ENCODE data around the gene SMIM32. TPM values are rescaled to one million over a fixed set of nuclear protein-coding genes. Genes with fewer than 3 reads are reported as not detected.

Gene SMIM32
- total RNA-seq, 4 donors from 2014 or later = not detected

DNA sequence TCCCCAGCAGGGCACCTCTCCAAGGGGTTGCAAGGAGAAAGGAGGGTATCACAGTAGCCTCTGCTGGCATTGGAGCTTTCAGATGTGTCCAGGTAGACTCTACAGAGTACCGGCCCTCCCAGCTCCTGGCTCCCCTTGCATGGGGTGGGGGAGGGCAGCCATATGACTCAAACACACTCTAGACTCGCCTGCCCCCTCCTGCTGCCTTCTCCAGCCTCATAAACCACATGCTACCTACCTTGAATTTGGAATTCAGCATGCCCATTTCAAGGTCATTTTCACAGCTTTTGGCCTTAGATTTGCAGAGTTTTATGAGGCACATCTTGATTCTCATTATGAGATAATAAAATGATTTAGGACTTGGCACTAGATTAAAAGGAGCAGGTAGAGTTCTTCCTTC is 32.8 kb upstream of the SMIM32 start:
- peaks cover 0 to 7% (median 0%) of the 10 kb centered on the region in 4 donors for H3K9me3 ChIP-seq
- DNase-seq (ENCODE audit: extremely low spot score) = no peak
- no peak overlapping the region for H3K4me3 ChIP-seq
- no peak overlapping the region for H3K27ac ChIP-seq (replicated peaks in 1 of 4)
- peaks cover 0 to 10% (median 0%) of the 10 kb centered on the region in 4 donors for H3K27me3 ChIP-seq
- intact Hi-C loops (cut with DNase I) = no loop called here
- H3K36me3 ChIP-seq = no peaks in the 10 kb centered on the region
- no peaks in the 10 kb centered on the region for H3K4me1 ChIP-seq
- 67% methylated on average over 2 of the region's 2 CpGs for WGBS
- no peak for TF ChIP-seq EP300 (IDR thresholded peaks at IDR 0.05)
- no peak for TF ChIP-seq POLR2A (IDR thresholded peaks at IDR 0.05; ENCODE audit: low read depth)
- TF ChIP-seq CTCF (IDR thresholded peaks at IDR 0.05) = no peak
- TF ChIP-seq POLR2AphosphoS5 (IDR thresholded peaks at IDR 0.05) = no peak

DNA sequence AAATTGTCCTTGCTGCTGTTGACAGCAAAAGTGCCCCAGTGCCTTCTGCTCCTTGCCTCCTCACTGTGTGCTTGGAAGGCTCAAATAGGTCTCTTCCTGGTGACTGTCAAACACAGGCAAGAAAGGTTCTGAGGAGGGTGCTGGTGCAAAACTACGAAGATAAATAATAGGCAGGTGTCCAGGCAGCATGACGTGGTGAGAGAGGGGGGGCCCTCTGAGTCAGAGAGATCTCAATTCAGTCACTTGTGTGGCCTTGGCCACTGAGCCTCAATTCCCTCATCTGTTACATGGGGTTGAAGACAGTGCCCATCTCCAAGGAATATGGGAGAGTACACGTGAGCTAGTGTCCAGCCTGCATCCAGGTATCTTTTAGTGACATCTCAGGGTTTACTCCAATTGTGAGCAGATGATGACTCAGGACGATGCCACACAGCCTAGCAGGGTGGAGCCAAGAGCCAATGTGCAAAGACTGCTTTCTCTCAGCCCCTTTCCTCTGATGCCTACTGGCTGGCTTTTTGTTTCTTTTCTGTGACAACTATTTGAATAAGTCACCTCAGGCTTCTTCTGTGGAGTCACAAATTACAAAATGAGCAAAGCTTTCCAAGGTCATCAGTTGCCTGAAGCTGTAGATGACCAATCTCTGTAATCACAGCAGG is 29.7 kb upstream of the SMIM32 start:
- intact Hi-C loops (cut with DNase I) = no loop called here
- WGBS = 64% methylated on average over 3 of the region's 4 CpGs
- peaks cover 0 to 16% (median 3%) of the 10 kb centered on the region in 4 donors for H3K9me3 ChIP-seq

GRCh38 chr5:136221340-136221739 is 28.4 kb upstream of the SMIM32 start:
- H3K27me3 ChIP-seq = peaks cover 0 to 10% (median 0%) of the 10 kb centered on the region in 4 donors
- TF ChIP-seq CTCF (IDR thresholded peaks at IDR 0.05) = no peak
- TF ChIP-seq POLR2A (IDR thresholded peaks at IDR 0.05; ENCODE audit: low read depth) = no peak
- TF ChIP-seq EP300 (IDR thresholded peaks at IDR 0.05) = no peak
- TF ChIP-seq POLR2AphosphoS5 (IDR thresholded peaks at IDR 0.05) = no peak

More for the DNA sequence above, 29.7 kb upstream of the SMIM32 start:
- Histone ChIP-seq H3K27ac (replicated peaks in 1 of 4) (no peak overlapping the region), H3K36me3 (no peaks in the 10 kb centered on the region), H3K4me3 (no peak overlapping the region), H3K4me1 (no peaks in the 10 kb centered on the region), H3K27me3 (peaks cover 0 to 10% (median 0%) of the 10 kb centered on the region in 4 donors)
- no peak for TF ChIP-seq CTCF (IDR thresholded peaks at IDR 0.05)
- TF ChIP-seq POLR2A (IDR thresholded peaks at IDR 0.05; ENCODE audit: low read depth) = no peak
- TF ChIP-seq EP300 (IDR thresholded peaks at IDR 0.05) = no peak
- TF ChIP-seq POLR2AphosphoS5 (IDR thresholded peaks at IDR 0.05) = no peak
- no peak for DNase-seq (ENCODE audit: extremely low spot score)

GRCh38 chr5:136216230-136216629 is 23.3 kb upstream of the SMIM32 start:
- no peaks in the 10 kb centered on the region for H3K4me1 ChIP-seq
- no peak for DNase-seq (ENCODE audit: extremely low spot score)
- no peak overlapping the region for H3K27ac ChIP-seq (replicated peaks in 1 of 4)
- intact Hi-C loops (cut with DNase I) = no loop called here
- H3K36me3 ChIP-seq = no peaks in the 10 kb centered on the region
- peaks cover 0 to 11% (median 3%) of the 10 kb centered on the region in 4 donors for H3K9me3 ChIP-seq
- H3K27me3 ChIP-seq = peaks cover 0 to 12% (median 2%) of the 10 kb centered on the region in 4 donors
- TF ChIP-seq CTCF (IDR thresholded peaks at IDR 0.05) (no peak), POLR2A (IDR thresholded peaks at IDR 0.05; ENCODE audit: low read depth) (no peak), POLR2AphosphoS5 (IDR thresholded peaks at IDR 0.05) (no peak), EP300 (IDR thresholded peaks at IDR 0.05) (no peak)
- no peak overlapping the region for H3K4me3 ChIP-seq
- WGBS = 92% methylated on average over 8 of the region's 8 CpGs

More at GRCh38 chr5:136221340-136221739, 28.4 kb upstream of the SMIM32 start:
- DNase-seq (ENCODE audit: extremely low spot score) = no peak
- intact Hi-C loops (cut with DNase I) = no loop called here
- Histone ChIP-seq H3K4me1 (no peaks in the 10 kb centered on the region), H3K9me3 (peaks cover 0 to 16% (median 3%) of the 10 kb centered on the region in 4 donors), H3K27ac (replicated peaks in 1 of 4) (no peak overlapping the region), H3K36me3 (no peaks in the 10 kb centered on the region), H3K4me3 (no peak overlapping the region)
- 92% methylated on average over 4 of the region's 4 CpGs for WGBS
